HepG2 (cell line): ENCODE results near the gene PANK4. TPM values are rescaled to one million over a fixed set of nuclear protein-coding genes. Genes with fewer than 3 reads are reported as not detected.
"Not testable (repeated sequence)": the region's sequence is repeated elsewhere in the genome, so short reads cannot be mapped to it uniquely, and the experiment has no call there.

ENCODE experiments used
- ATAC-seq: fragments of 200-7000 bp; cut with Tn5 transposase; 3 replicates; pipeline ENCODE4 v1.9.1; 2020; ENCODE audit warnings: mild to moderate bottlenecking, moderate library complexity
- BruUV-seq: library from RNA; stranded (reverse); fragments of 400-500 nt; replicated peaks from 2 replicates; lab custom pipeline; 2021; lab: Mats Ljungman, UMichigan
- CTCF ChIA-PET: fragments of 300-600 bp; formaldehyde crosslinking; extraction: SDS; loops from one replicate; lab custom pipeline; 2021; ENCODE audit warnings: low total read pairs, inconsistent platforms, low intra/inter-chr PET ratio; lab: Yijun Ruan, JAX
- POLR2A ChIA-PET: fragments of 350-600 bp; sonication (Branson Sonifier 250); formaldehyde crosslinking; loops from one replicate; lab custom pipeline; 2020; ENCODE audit warnings: antibody characterized with exemption, inconsistent platforms; lab: Yijun Ruan, JAX
- DNase-seq: peaks from one replicate; pipeline ENCODE4 v3.0.0-alpha.2; 2015; ENCODE audit warnings: low spot score
- FAIRE-seq: peaks from 3 replicates; lab custom pipeline; 2011; peaks lifted over from hg19 to GRCh38; lab: Jason Lieb, UNC
- H2AFZ ChIP-seq: one replicate; pipeline ENCODE4 v1.6.1; 2011; ENCODE audit warnings: low read length, inconsistent platforms
- H3K27ac ChIP-seq: fragments of 300-600 bp; 3 replicates; pipeline ENCODE4 v1.8.0; 2011; ENCODE audit warnings: mixed run types, mild to moderate bottlenecking, mixed read lengths, low read length, inconsistent platforms; ENCODE audit not compliant: insufficient read depth; ENCODE audit errors: extremely low read length
- H3K27me3 ChIP-seq, 2 experiments: fragments of 200-600 bp in 1 of 2; 2 replicates in 1 of 2; 3 replicates in 1 of 2; pipeline versions ENCODE4 v1.6.0 to v1.8.0; 2011; ENCODE audit warnings: low read length in 2 of 2, mild to moderate bottlenecking in 2 of 2, moderate library complexity in 2 of 2, inconsistent platforms in 1 of 2; ENCODE audit not compliant: insufficient read depth in 2 of 2, control insufficient read depth in 1 of 2
- H3K36me3 ChIP-seq, 2 experiments: fragments of 200-600 bp in 1 of 2; replicated peaks in 1 of 2; 2 replicates in 1 of 2; 3 replicates in 1 of 2; pipeline versions ENCODE4 v1.5.1 to v1.8.0; 2011; ENCODE audit warnings: low read length in 2 of 2, inconsistent platforms in 1 of 2; ENCODE audit not compliant: insufficient read depth in 2 of 2, control insufficient read depth in 1 of 2
- H3K4me1 ChIP-seq: 2 replicates; pipeline ENCODE4 v1.5.1; 2012; ENCODE audit warnings: low read length, inconsistent platforms; ENCODE audit not compliant: insufficient read depth
- H3K4me2 ChIP-seq: 2 replicates; pipeline ENCODE4 v1.6.0; 2011; ENCODE audit warnings: low read depth, low read length, inconsistent platforms
- H3K4me3 ChIP-seq, 3 experiments: fragments of 200-600 bp in 1 of 3; sonication (generic), shearing (Covaris generic) in 1 of 3; replicated peaks in 1 of 3; 2 replicates each; pipeline ENCODE4 v1.5.1; 2011 to 2016; ENCODE audit warnings: low read length in 3 of 3, inconsistent platforms in 2 of 3, low read depth in 2 of 3, mild to moderate bottlenecking in 2 of 3, control low read depth in 1 of 3, mixed read lengths in 1 of 3; ENCODE audit not compliant: insufficient read depth in 1 of 3
- H3K79me2 ChIP-seq: one replicate; pipeline ENCODE4 v1.6.1; 2011; ENCODE audit warnings: low read length, inconsistent platforms; ENCODE audit not compliant: insufficient read depth
- H3K9ac ChIP-seq: 2 replicates; pipeline ENCODE4 v1.6.0; 2011; ENCODE audit warnings: mild to moderate bottlenecking, low read depth, low read length, inconsistent platforms; ENCODE audit not compliant: insufficient read depth
- H3K9me3 ChIP-seq: 2 replicates; pipeline ENCODE4 v1.5.1; 2012; ENCODE audit warnings: mild to moderate bottlenecking, low read length
- H4K20me1 ChIP-seq: 2 replicates; pipeline ENCODE4 v1.6.0; 2011; ENCODE audit warnings: inconsistent platforms, mild to moderate bottlenecking, low read length, moderate library complexity; ENCODE audit not compliant: insufficient read depth
- BRCA1 ChIP-seq: sonication (generic); formaldehyde crosslinking; IDR thresholded peaks from 2 replicates; pipeline ENCODE4 v1.4.0; 2020; ENCODE audit warnings: missing genetic modification reagents
- STAG1 ChIP-seq: sonication (generic); formaldehyde crosslinking; IDR thresholded peaks from 2 replicates; pipeline ENCODE4 v1.4.0; 2020; ENCODE audit warnings: missing genetic modification reagents
- ZBTB7B ChIP-seq: sonication (generic); formaldehyde crosslinking; IDR thresholded peaks from 2 replicates; pipeline ENCODE4 v1.4.0; 2020; ENCODE audit warnings: missing genetic modification reagents
- ZNF687 ChIP-seq: sonication (generic); formaldehyde crosslinking; IDR thresholded peaks from 2 replicates; pipeline ENCODE4 v1.5.1; 2020; ENCODE audit warnings: mild to moderate bottlenecking, missing genetic modification reagents, moderate library complexity
- ZNF777 ChIP-seq: sonication (generic); formaldehyde crosslinking; IDR thresholded peaks from 2 replicates; pipeline ENCODE4 v1.4.0; 2020; ENCODE audit warnings: missing genetic modification reagents
- WGBS: methylation state at CpG from one replicate; pipeline ENCODE4 v1.1.6; 2017; ENCODE audit warnings: low lambda C conversion rate; 5-methylcytosine and 5-hydroxymethylcytosine counted together
- in situ Hi-C: cut with HindIII; loops from 2 replicates; pipeline ENCODE4 v1.10.0; 2017; ENCODE audit warnings: low pct_unique_long_range_greater_than_20kb; ENCODE audit not compliant: extremely low pct_ligation_motif_present
- intact Hi-C: fragments of 100-400 bp; cut with micrococcal nuclease; formaldehyde crosslinking; loops from one replicate; pipeline ENCODE4 v1.10.0; 2022; ENCODE audit not compliant: unreplicated experiment
- polyA plus RNA-seq, 8 experiments: library from polyadenylated mRNA; depleted of rRNA in 3 of 8; stranded (reverse) in 7 of 8; unstranded in 1 of 8; fragments of >200 nt; fragmentation: Illumina TruSeq in 4 of 8; extraction: Trizol in 4 of 8; gene quantifications; 2 replicates each; pipeline versions ENCODE4 v1.2.1 to v1.2.3, GENCODE V29; 2011 to 2016; ENCODE audit warnings: low read depth in 4 of 8, missing spikeins in 1 of 8, mixed read lengths in 1 of 8; ENCODE audit not compliant: insufficient read depth in 1 of 8
- total RNA-seq, 5 experiments: library from RNA; depleted of rRNA; stranded (reverse); fragments of >200 nt; fragmentation: Illumina TruSeq; extraction: Trizol; gene quantifications; 2 replicates each; pipeline ENCODE4 v1.2.3, GENCODE V29; 2016; ENCODE audit warnings: low read depth in 1 of 5
- TF ChIP-seq, protein P1 (sequence below): sonication (generic); formaldehyde crosslinking; IDR thresholded peaks from 2 replicates; pipeline ENCODE4 v1.5.0; 2020; ENCODE audit warnings: mild to moderate bottlenecking, missing genetic modification reagents, moderate library complexity

Gene PANK4
- total and polyA plus RNA-seq, 2 of the 13 experiments (the other 11 are each of a cell fraction or from before 2014, with no cell fraction given), result 17.4 to 19.3 TPM

DNA sequence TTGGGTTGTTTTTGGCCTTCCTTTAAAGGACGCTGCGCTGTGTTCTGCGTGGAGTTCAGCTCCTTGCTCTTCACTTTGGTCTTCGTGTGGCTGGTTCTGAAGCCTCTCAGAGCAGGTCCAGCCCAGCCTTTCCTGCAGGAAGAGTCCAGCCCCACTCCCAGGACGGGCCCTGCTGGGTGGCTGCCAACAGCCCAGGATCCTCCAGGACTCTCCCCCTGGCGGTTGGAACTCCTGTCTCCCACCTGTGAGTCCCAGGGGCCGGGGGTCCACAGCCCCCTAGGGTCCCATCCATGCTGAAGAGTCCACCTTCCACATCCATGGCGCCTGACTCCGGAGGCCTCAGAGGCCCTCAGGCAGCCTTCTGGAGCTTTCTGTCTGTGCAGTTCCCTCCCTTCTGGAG lies 25.1 kb upstream of the PANK4 start:
- H3K27me3 ChIP-seq, H3K4me3 ChIP-seq, H3K27ac ChIP-seq, intact Hi-C loops, POLR2A ChIA-PET, in situ Hi-C loops, CTCF ChIA-PET, H2AFZ ChIP-seq, H3K4me2 ChIP-seq, BruUV-seq, H3K79me2 ChIP-seq, FAIRE-seq, H3K36me3 ChIP-seq, H3K9me3 ChIP-seq, H3K9ac ChIP-seq, ATAC-seq, H4K20me1 ChIP-seq: not testable (repeated sequence)
- 26% methylated on average over 4 of the region's 9 CpGs for WGBS
- peaks cover 56% of the 10 kb centered on the region for H3K4me1 ChIP-seq
- peak; percentile 7 for DNase-seq
- TF ChIP-seq STAG1 (CRISPR knock-in tag) (peak; percentile 4; the same call in 1 of the 2 replicates), ZNF687 (CRISPR knock-in tag) (peak; percentile 43; the same call in 1 of the 2 replicates), BRCA1 (CRISPR knock-in tag) (peak; percentile 11; the same call in 1 of the 2 replicates), ZBTB7B (CRISPR knock-in tag) (0 out of 2 replicates have a peak, but pooled peaks have one; percentile 41), ZNF777 (CRISPR knock-in tag) (0 out of 2 replicates have a peak, but pooled peaks have one; percentile 25)
- TF ChIP-seq, protein P1, sequence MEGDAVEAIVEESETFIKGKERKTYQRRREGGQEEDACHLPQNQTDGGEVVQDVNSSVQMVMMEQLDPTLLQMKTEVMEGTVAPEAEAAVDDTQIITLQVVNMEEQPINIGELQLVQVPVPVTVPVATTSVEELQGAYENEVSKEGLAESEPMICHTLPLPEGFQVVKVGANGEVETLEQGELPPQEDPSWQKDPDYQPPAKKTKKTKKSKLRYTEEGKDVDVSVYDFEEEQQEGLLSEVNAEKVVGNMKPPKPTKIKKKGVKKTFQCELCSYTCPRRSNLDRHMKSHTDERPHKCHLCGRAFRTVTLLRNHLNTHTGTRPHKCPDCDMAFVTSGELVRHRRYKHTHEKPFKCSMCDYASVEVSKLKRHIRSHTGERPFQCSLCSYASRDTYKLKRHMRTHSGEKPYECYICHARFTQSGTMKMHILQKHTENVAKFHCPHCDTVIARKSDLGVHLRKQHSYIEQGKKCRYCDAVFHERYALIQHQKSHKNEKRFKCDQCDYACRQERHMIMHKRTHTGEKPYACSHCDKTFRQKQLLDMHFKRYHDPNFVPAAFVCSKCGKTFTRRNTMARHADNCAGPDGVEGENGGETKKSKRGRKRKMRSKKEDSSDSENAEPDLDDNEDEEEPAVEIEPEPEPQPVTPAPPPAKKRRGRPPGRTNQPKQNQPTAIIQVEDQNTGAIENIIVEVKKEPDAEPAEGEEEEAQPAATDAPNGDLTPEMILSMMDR, result peak; percentile 32; the same call in 1 of the 2 replicates

DNA sequence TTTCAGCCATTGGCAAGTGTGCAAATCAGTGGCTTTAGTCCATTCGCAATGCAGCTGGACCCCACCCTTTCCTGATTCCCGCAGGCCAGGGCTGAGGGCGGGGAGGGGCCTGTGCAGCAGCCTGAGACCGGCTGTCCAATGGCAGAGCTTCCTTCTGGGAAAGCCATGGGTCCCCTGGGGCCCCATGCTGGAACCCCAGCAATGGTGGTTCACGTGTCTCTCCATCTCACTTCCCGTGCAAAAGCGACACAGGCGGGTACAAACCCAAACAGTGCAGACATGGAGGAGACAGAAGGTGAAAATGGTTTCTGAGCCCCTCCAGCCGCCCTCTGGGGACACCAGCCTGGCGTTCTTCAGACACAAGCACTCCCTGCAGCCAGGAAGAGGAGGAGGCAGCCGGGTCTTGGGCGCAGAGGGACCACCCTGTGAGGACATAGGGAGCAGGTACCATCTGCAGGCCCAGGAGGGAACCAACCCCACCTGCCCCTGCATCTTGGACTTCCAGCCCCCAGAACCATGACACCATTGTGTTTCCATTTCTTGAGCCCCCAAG lies 24.0 kb upstream of the PANK4 start:
- H3K9ac ChIP-seq, intact Hi-C loops, H2AFZ ChIP-seq, FAIRE-seq, DNase-seq, H3K4me2 ChIP-seq, H3K9me3 ChIP-seq, H3K4me3 ChIP-seq, CTCF ChIA-PET, ATAC-seq, H3K36me3 ChIP-seq, H4K20me1 ChIP-seq, H3K27ac ChIP-seq, in situ Hi-C loops, BruUV-seq, H3K27me3 ChIP-seq, H3K79me2 ChIP-seq: not testable (repeated sequence)
- WGBS, result 40% methylated on average over 1 of the region's 12 CpGs
- peaks cover 59% of the 10 kb centered on the region for H3K4me1 ChIP-seq
- POLR2A ChIA-PET, result interaction anchor here (1.6 kb wide), 1 partner anchor 11 kb away, joined by 4 read pairs; no protein-coding TSS in a partner anchor
